Measurements from ENCODE around the gene NDUFC1. TPM values are rescaled to one million over a fixed set of nuclear protein-coding genes. Genes with fewer than 3 reads are reported as not detected.

The NDUFC1 gene
- total and polyA plus RNA-seq, 9 of the 15 experiments (the other 6 are each of a cell fraction or from before 2014, with no cell fraction given): 58.9 to 378 (median 120) TPM

DNA sequence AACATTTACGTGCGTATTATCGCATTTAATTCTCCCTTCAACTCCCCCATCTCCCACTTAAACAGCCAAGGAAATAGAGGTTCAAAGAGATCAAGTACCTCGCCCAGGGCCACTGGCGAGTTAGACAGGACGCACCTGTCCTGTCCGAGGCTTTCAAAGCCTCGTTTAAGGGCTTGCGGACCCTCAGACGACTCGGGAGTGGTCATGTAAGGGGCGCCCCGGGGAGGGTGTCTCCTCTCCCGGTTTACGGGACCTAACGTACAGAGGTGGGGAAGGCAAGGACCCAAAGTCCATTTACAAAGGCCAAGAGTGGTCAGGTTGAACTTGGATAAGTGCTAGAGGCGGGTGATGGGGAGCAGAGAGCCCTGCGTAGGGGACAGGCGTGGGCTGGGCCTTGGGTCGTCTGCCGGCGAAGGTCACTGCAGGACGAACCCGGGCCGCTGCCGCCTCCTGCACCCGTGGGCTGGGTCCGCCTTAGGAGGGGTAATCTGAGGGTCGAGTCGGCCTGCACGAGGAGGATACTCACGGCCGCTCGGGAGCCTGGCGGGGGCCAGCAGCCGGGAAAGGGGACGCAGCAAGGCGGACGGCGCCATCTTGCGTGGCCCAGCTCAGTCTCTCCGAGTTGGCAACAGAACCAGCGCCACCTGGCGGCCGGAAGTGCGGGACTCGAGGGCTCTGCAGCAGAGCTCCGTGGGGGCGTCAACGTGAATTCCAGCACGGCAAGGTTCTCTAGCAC, 6.9 kb downstream of the NDUFC1 start (continued):
- TF ChIP-seq, protein P1, sequence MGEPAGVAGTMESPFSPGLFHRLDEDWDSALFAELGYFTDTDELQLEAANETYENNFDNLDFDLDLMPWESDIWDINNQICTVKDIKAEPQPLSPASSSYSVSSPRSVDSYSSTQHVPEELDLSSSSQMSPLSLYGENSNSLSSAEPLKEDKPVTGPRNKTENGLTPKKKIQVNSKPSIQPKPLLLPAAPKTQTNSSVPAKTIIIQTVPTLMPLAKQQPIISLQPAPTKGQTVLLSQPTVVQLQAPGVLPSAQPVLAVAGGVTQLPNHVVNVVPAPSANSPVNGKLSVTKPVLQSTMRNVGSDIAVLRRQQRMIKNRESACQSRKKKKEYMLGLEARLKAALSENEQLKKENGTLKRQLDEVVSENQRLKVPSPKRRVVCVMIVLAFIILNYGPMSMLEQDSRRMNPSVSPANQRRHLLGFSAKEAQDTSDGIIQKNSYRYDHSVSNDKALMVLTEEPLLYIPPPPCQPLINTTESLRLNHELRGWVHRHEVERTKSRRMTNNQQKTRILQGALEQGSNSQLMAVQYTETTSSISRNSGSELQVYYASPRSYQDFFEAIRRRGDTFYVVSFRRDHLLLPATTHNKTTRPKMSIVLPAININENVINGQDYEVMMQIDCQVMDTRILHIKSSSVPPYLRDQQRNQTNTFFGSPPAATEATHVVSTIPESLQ (CRISPR knock-in tag; IDR thresholded peaks at IDR 0.05): no peak; the same call in 1 of the 2 replicates
- TF ChIP-seq BRD9 (IDR thresholded peaks at IDR 0.05; ENCODE audit: low read depth, partially characterized antibody): peak; percentile 65
- peak; percentile 78; the same call in 1 of the 2 replicates for TF ChIP-seq MTA3 (IDR thresholded peaks at IDR 0.05; ENCODE audit: borderline replicate concordance)
- peak; percentile 42 for TF ChIP-seq RBM22 (IDR thresholded peaks at IDR 0.05; ENCODE audit: low read depth, low read length, poor library complexity, severe bottlenecking)
- TF ChIP-seq TEAD2 (tag; IDR thresholded peaks at IDR 0.05): no peak
- peak; percentile 66 for TF ChIP-seq ZNF263 (CRISPR knock-in tag; IDR thresholded peaks at IDR 0.05; ENCODE audit: borderline replicate concordance)
- TF ChIP-seq FIP1L1 (IDR thresholded peaks at IDR 0.05; ENCODE audit: low read depth, low read length, poor library complexity, severe bottlenecking): peak; percentile 68
- no peak for TF ChIP-seq SRSF3 (IDR thresholded peaks at IDR 0.05; ENCODE audit: insufficient read depth, low read length)
- no peak for TF ChIP-seq SMARCB1 (IDR thresholded peaks at IDR 0.05; ENCODE audit: insufficient read length, low read depth)
- TF ChIP-seq CBX1 (IDR thresholded peaks at IDR 0.05; ENCODE audit: low read depth): peak; percentile 72; the same call in 1 of the 2 replicates
- 0 out of 2 replicates have a peak, but pooled peaks have one; percentile 59 for TF ChIP-seq NR2C2 (CRISPR knock-in tag; IDR thresholded peaks at IDR 0.05)
- TF ChIP-seq NR2C2 (tag; IDR thresholded peaks at IDR 0.05): peak; percentile 33
- TF ChIP-seq HMG20B (CRISPR knock-in tag; IDR thresholded peaks at IDR 0.05): no peak
- TF ChIP-seq, protein P2, sequence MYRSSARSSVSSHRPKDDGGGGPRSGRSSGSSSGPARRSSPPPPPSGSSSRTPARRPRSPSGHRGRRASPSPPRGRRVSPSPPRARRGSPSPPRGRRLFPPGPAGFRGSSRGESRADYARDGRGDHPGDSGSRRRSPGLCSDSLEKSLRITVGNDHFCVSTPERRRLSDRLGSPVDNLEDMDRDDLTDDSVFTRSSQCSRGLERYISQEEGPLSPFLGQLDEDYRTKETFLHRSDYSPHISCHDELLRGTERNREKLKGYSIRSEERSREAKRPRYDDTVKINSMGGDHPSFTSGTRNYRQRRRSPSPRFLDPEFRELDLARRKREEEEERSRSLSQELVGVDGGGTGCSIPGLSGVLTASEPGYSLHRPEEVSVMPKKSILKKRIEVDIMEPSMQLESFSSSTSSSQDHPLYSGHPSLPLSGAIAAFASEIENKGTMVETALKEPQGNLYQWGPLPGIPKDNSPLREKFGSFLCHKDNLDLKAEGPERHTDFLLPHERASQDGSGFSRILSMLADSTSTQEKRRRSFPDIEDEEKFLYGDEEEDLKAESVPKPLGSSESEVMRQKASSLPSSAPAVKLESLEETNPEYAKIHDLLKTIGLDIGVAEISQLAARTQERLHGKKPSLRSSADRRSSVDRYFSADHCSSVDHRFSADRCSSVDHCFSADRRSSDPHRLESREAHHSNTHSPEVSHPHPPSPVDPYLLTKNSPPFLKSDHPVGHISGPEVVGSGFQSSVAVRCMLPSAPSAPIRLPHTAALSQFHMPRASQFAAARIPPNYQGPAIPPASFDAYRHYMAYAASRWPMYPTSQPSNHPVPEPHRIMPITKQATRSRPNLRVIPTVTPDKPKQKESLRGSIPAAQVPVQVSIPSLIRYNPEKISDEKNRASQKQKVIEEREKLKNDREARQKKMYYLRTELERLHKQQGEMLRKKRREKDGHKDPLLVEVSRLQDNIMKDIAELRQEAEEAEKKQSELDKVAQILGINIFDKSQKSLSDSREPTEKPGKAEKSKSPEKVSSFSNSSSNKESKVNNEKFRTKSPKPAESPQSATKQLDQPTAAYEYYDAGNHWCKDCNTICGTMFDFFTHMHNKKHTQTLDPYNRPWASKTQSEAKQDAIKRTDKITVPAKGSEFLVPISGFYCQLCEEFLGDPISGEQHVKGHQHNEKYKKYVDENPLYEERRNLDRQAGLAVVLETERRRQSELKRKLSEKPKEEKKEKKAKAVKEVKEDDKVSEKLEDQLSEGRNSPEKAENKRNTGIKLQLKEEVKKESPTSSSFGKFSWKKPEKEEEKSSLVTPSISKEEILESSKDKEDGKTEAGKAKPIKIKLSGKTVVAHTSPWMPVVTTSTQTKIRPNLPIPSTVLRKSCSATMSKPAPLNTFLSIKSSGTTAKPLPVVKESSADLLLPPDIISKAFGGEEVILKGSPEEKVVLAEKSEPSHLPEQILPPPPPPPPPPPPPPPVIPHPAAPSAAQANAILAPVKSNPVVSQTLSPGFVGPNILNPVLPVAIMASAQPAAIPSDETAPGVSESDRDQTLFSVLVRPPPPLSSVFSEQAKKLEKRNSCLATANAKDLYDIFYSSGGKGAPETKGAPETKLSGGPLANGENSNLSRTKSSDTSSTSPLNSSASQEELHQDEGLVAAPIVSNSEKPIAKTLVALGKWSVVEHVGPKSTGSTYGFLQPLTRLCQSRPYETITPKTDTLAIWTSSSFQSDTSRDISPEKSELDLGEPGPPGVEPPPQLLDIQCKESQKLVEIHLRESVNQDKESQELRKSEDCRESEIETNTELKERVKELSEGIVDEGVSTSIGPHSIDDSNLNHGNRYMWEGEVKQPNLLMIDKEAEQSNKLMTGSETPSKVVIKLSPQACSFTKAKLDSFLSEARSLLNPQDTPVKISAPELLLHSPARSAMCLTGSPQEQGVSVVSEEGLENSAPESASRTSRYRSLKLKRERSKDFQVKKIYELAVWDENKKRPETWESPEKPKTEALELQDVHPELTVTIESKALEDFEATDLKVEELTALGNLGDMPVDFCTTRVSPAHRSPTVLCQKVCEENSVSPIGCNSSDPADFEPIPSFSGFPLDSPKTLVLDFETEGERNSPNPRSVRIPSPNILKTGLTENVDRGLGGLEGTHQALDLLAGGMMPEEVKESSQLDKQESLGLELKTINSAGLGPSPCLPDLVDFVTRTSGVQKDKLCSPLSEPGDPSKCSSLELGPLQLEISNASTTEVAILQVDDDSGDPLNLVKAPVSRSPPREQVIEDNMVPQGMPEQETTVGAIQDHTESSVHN (IDR thresholded peaks at IDR 0.05; ENCODE audit: borderline replicate concordance in 1 of 2, low read depth in 1 of 2): no peak
- TF ChIP-seq ZNF778 (CRISPR knock-in tag; IDR thresholded peaks at IDR 0.05): no peak
- 0 out of 4 replicates have a peak, but pooled peaks of 1 of the 2 experiments have one; percentile 6 for TF ChIP-seq TBL1XR1 (IDR thresholded peaks at IDR 0.05; ENCODE audit: low read length in 2 of 2)
- TF ChIP-seq ZNF143 (CRISPR knock-in tag; IDR thresholded peaks at IDR 0.05): no peak

All from K562 (cell line).